Pancreas (tissue), 10 donors: ENCODE results near the gene ATP6V1G1. TPM values are rescaled to one million over a fixed set of nuclear protein-coding genes. Genes with fewer than 3 reads are reported as not detected.

Source experiments
- ATAC-seq, 4 donors: fragments of 200-7000 bp; cut with Tn5 transposase; one replicate each; pipeline versions ENCODE4 v1.8.0 to v1.9.1; 2020; ENCODE audit warnings: mild to moderate bottlenecking in 4 of 4, moderate library complexity in 4 of 4
- DNase-seq, 6 donors: peaks; one replicate each; pipeline ENCODE4 v3.0.0-alpha.2; 2020
- FAIRE-seq: peaks from 2 replicates; lab custom pipeline; 2012; peaks lifted over from hg19 to GRCh38; lab: Jason Lieb, UNC
- H3K27ac ChIP-seq, 4 donors: fragments of 200-600 bp; sonication (generic); 1 replicate in 3 of 4; 2 replicates in 1 of 4; pipeline versions ENCODE4 v1.5.0 to v1.8.0; 2020
- H3K27me3 ChIP-seq, 4 donors: fragments of 200-600 bp; one replicate each; pipeline ENCODE4 v1.8.0; 2021
- H3K36me3 ChIP-seq, 3 donors: fragments of 200-600 bp; sonication (generic) in 1 of 3; one replicate each; pipeline versions ENCODE4 v1.5.0 to v1.8.0; 2020 to 2021
- H3K4me1 ChIP-seq, 3 donors: fragments of 200-600 bp; one replicate each; pipeline ENCODE4 v1.8.0; 2021
- H3K4me3 ChIP-seq, 4 donors: fragments of 200-600 bp; sonication (generic) in 2 of 4; one replicate each; pipeline versions ENCODE4 v1.5.0 to v1.8.0; 2020 to 2021
- H3K9me3 ChIP-seq, 4 donors: fragments of 200-600 bp; one replicate each; pipeline ENCODE4 v1.8.0; 2021
- WGBS, 2 donors: extraction: QIAGEN DNeasy Blood & Tissue Kit; methylation state at CpG; one replicate each; pipeline ENCODE4 v1.1.7; 2013; 5-methylcytosine and 5-hydroxymethylcytosine counted together
- intact Hi-C, 3 donors: fragments of 100-400 bp; cut with DNase I; formaldehyde crosslinking; loops; one replicate each; pipeline versions ENCODE4 v1.11.1 to v1.14.2; 2022
- polyA plus RNA-seq, 2 donors: library from polyadenylated mRNA; stranded (reverse); fragments of 200-250 nt; gene quantifications; one replicate each; pipeline ENCODE4 v1.2.3, GENCODE V29; 2013
- total RNA-seq, 6 donors: library from RNA; stranded (reverse); fragmentation: NEBNext Ultra II Directional in 4 of 6; extraction: Animal tissue kit (Norgen Biotek cat#: 25700) in 4 of 6; gene quantifications; one replicate each; pipeline versions ENCODE4 v1.2.1 to v1.2.4, GENCODE V29; 2021 to 2023
- TF ChIP-seq, protein P1 (sequence below), 4 donors: fragments of 200-600 bp; sonication (generic) in 3 of 4; IDR thresholded peaks; one replicate each; pipeline versions ENCODE4 v1.5.0 to v1.8.0; 2021; ENCODE audit warnings: antibody characterized with exemption in 4 of 4
- donor health status: healthy with polysubstance abuse.
- donor health status: DM: no; HTN: no; CAD: no; lungs with moderate emphysema.
- donor health status: DM: no; HTN: no; CAD: no.
- donor health status: control.
- donor health status: control.
- donor health status: Bipolar disorder and iron deficiency.
- donor health status: DM: yes; HTN: yes; CAD: no.
- donor health status: DM: no; HTN: no; CAD: no.
- donor health status: DM: no; HTN: no; CAD: no.
- donor health status: DM: yes; HTN: yes; CAD: no.

Gene ATP6V1G1
- total and polyA plus RNA-seq, 8 donors: 19.7 to 124 (median 37.1) TPM

DNA sequence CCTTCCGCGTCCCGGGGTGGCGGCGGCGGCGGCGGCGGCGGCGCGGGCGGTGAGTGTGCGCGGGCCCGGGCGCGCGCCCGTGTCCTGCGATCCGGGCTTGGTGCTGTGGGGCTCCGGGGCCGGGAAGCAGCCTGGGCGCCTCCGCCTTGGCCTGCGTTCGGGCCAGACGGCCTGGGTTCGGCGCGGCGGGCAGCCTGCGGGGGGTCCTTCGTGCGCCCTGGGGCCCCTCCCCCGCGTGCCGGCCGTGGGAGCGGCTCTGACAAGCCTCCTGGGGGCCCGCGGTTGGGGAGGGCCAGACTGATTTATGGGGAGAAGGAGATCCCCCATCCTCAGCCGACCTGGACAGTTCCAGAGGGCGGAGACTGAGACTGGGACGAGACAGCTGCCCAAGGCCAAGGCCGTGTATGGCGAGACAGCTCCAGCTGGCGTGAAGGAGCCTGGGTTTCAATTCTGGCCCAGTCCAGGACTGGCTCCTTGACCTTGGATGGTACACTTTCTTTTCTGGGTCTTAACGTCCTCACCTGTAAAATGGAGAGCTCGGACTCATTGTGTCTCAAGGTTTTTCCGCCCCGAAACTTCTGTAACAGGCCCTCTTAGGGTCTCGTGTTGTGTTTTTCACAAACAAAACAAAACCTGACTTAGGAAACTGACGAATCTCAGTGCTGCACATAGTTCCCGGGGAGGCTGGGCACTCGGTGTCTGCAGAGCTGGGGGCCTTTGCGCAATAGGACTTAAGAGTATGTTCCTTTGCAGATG is 24.1 kb downstream of the ATP6V1G1 start:
- 2 to 6% methylated on average over 32 to 58 of the region's 58 CpGs for WGBS, 2 donors
- DNase-seq: peak; percentile 49 to 81 (median 63)
- intact Hi-C loops: no loop called here
- Histone ChIP-seq H3K4me3 (peak overlapping the region; percentile 72 to 83 (median 74)), H3K27me3 (no peaks in the 10 kb centered on the region), H3K9me3 (no peaks in the 10 kb centered on the region), H3K36me3 (no peaks in the 10 kb centered on the region), H3K27ac (peak overlapping the region; percentile 59 to 87 (median 78)), H3K4me1 (peaks cover 3 to 9% (median 8%) of the 10 kb centered on the region in 3 donors)
- no peak for FAIRE-seq
- peak; percentile 76 to 87 (median 81) for ATAC-seq
- TF ChIP-seq, protein P1, sequence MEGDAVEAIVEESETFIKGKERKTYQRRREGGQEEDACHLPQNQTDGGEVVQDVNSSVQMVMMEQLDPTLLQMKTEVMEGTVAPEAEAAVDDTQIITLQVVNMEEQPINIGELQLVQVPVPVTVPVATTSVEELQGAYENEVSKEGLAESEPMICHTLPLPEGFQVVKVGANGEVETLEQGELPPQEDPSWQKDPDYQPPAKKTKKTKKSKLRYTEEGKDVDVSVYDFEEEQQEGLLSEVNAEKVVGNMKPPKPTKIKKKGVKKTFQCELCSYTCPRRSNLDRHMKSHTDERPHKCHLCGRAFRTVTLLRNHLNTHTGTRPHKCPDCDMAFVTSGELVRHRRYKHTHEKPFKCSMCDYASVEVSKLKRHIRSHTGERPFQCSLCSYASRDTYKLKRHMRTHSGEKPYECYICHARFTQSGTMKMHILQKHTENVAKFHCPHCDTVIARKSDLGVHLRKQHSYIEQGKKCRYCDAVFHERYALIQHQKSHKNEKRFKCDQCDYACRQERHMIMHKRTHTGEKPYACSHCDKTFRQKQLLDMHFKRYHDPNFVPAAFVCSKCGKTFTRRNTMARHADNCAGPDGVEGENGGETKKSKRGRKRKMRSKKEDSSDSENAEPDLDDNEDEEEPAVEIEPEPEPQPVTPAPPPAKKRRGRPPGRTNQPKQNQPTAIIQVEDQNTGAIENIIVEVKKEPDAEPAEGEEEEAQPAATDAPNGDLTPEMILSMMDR (IDR thresholded peaks at IDR 0.05): no peak

DNA sequence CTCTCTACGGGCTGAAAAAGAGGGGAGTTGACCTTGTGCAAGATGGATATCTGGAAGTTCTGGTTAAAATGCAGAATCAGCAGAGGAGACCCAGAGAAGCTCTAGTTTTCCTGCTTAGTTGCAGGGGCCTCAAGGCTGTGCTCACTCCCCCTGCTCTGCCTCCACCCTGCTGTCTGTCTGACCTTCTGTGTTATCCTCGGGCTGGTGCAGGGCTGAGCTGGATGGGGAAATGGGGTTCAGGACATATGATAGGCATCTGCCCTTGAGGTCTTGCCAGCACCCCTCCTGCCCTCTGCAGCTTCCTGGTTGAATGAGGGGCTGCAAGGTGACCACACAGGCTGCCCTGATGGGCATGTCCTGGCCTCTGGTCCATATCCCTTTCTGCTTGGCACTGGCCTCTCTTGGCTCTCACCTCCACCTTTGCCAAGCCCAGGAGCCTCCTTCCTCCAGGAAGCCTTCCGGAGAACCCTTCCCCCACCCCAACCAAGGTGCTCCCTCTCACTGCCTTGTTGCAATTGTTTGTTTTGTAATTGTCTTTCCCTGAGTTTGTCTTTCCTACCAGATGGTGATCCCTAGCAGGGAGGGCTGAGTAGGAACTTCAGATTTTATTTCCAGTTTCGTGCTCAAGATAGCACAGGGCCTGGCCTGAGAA is 24.8 kb downstream of the ATP6V1G1 start:
- DNase-seq: no peak
- TF ChIP-seq, protein P1 (IDR thresholded peaks at IDR 0.05): no peak
- Histone ChIP-seq H3K4me1 (peaks cover 0 to 8% (median 6%) of the 10 kb centered on the region in 3 donors), H3K27ac (peak overlapping the region in 3 of 4 donors; percentile 73 to 87 (median 84)), H3K36me3 (no peaks in the 10 kb centered on the region), H3K9me3 (no peaks in the 10 kb centered on the region), H3K27me3 (no peaks in the 10 kb centered on the region), H3K4me3 (peak overlapping the region in 3 of 4 donors; percentile 72 to 83 (median 73))
- 37 to 45% methylated on average over 4 of the region's 4 CpGs for WGBS, 2 donors
- peak in 2 of 4 donors; percentile 4 to 13 for ATAC-seq
- no peak for FAIRE-seq
- intact Hi-C loops: no loop called here

- no peaks in the 10 kb centered on the region for H3K36me3 ChIP-seq
- 83 to 89% methylated on average over 7 of the region's 7 CpGs for WGBS, 2 donors
- DNase-seq: no peak
- intact Hi-C loops: no loop called here
- TF ChIP-seq, protein P1 (IDR thresholded peaks at IDR 0.05): no peak
- FAIRE-seq: no peak
- H3K4me1 ChIP-seq: peaks cover 0 to 8% (median 6%) of the 10 kb centered on the region in 3 donors
- no peak overlapping the region for H3K4me3 ChIP-seq
- no peaks in the 10 kb centered on the region for H3K9me3 ChIP-seq
- H3K27me3 ChIP-seq: no peaks in the 10 kb centered on the region
- H3K27ac ChIP-seq: no peak overlapping the region
- ATAC-seq: no peak
These were observed 25.5 kb downstream of the ATP6V1G1 start for GRCh38 chr9:114613087-114613486.

DNA sequence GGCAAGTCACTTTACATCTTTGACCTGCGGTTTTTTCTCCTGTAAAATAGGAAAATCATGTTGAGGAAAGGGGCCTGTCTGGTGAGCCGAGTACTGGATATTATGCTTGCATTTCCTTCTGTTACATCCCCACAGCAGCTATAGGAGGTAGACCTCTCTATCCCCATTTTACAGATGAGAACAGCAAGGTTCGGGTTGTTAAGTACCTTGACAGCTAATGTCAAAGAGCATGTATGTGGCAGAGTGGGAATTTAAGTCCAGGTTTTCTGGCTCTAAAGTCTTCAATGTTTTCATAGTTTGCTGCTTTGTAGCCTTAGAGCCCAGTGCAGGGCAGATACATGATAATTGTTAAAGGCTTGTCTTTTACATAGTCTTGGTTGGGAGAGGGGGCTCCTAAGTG is 26.4 kb downstream of the ATP6V1G1 start:
- 63 to 67% methylated on average over 3 of the region's 3 CpGs for WGBS, 2 donors
- intact Hi-C loops: no loop called here
- Histone ChIP-seq H3K4me1 (peaks cover 0 to 8% (median 6%) of the 10 kb centered on the region in 3 donors), H3K4me3 (no peak overlapping the region), H3K27me3 (no peaks in the 10 kb centered on the region), H3K27ac (no peak overlapping the region), H3K36me3 (no peaks in the 10 kb centered on the region), H3K9me3 (no peaks in the 10 kb centered on the region)
- no peak for DNase-seq
- TF ChIP-seq, protein P1 (IDR thresholded peaks at IDR 0.05): no peak
- no peak for FAIRE-seq
- no peak for ATAC-seq
